ENCODE measurements around the gene BAIAP3.
A peak's percentile ranks its signal among the peaks of the same experiment; 100 is the strongest.

Gene BAIAP3

GRCh38 chr16:1332618-1333148 is 762 bp upstream of the BAIAP3 start:
- no peak for DNase-seq (ENCODE audit: low read depth)

- no peak for DNase-seq (ENCODE audit: low read depth)
These were observed 632 bp downstream of the BAIAP3 start for GRCh38 chr16:1333854-1334700.

- DNase-seq (ENCODE audit: low read depth) = no peak
These were observed 1.3 kb downstream of the BAIAP3 start for GRCh38 chr16:1334739-1335138.

- DNase-seq (ENCODE audit: low read depth) = no peak
These were observed 1.9 kb downstream of the BAIAP3 start for GRCh38 chr16:1335211-1335971.

DNA sequence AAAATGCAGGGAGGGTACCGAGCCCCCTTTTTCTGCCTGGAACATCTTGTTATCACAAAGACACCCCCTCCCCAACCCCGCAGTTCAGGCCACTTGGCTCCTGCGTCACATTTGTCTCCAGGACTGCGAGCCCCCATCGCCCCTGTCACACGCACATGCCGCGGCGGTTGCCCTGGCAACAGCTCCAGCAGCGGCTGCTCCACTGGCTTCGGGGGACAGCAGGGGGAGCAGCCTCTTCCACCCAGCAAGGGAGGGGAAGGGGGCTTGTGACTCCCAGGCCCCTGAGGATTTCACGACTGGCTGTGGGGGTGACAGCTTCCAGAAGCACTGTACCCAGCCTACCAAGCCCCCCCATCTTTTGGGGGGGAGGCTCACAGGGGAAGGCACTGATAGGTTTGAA is 2.6 kb downstream of the BAIAP3 start:
- DNase-seq (ENCODE audit: low read depth) = no peak

- no peak for DNase-seq (ENCODE audit: low read depth)
These were observed 3.2 kb downstream of the BAIAP3 start for GRCh38 chr16:1336619-1337018.

- DNase-seq (ENCODE audit: low read depth) = no peak
These were observed 4.0 kb downstream of the BAIAP3 start for GRCh38 chr16:1337486-1337885.

GRCh38 chr16:1338119-1338730 is 4.8 kb downstream of the BAIAP3 start:
- DNase-seq (ENCODE audit: low read depth) = no peak

- no peak for DNase-seq (ENCODE audit: low read depth)
These were observed 5.6 kb downstream of the BAIAP3 start for GRCh38 chr16:1338855-1339675.

DNA sequence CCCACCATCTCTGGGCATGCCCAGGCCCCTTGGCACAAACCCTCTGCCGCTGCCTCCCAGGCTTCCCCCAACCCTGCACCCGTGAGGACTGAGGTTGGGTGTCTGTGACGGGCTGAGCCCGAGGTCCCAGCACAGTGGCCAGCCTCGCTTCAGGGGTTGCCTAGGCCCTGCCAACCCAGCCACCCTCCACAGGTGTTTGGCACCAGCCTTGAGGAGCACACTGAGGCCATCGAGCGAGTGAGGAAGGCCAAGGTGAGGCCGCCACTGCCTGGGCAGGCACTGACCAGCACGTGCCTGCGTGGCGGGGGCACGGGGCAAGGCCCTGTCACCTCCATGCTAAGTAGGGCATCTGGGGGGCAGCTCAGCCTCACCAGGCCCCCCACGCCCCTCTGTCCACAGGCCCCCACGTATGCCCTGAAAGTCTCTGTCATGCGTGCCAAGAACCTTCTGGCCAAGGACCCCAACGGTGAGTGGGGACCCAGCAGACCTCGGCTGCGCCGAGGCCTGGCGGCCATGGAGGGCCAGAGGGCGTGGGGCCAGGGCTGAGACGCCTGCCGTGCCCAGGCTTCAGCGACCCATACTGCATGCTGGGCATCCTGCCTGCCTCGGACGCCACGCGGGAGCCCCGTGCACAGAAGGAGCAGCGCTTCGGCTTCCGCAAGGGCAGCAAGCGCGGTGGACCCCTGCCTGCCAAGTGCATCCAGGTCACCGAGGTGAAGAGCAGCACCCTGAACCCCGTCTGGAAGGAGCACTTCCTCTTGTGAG is 7.5 kb downstream of the BAIAP3 start:
- no peak for DNase-seq (ENCODE audit: low read depth)

GRCh38 chr16:1341495-1342420 is 8.3 kb downstream of the BAIAP3 start:
- no peak for DNase-seq (ENCODE audit: low read depth)

DNA sequence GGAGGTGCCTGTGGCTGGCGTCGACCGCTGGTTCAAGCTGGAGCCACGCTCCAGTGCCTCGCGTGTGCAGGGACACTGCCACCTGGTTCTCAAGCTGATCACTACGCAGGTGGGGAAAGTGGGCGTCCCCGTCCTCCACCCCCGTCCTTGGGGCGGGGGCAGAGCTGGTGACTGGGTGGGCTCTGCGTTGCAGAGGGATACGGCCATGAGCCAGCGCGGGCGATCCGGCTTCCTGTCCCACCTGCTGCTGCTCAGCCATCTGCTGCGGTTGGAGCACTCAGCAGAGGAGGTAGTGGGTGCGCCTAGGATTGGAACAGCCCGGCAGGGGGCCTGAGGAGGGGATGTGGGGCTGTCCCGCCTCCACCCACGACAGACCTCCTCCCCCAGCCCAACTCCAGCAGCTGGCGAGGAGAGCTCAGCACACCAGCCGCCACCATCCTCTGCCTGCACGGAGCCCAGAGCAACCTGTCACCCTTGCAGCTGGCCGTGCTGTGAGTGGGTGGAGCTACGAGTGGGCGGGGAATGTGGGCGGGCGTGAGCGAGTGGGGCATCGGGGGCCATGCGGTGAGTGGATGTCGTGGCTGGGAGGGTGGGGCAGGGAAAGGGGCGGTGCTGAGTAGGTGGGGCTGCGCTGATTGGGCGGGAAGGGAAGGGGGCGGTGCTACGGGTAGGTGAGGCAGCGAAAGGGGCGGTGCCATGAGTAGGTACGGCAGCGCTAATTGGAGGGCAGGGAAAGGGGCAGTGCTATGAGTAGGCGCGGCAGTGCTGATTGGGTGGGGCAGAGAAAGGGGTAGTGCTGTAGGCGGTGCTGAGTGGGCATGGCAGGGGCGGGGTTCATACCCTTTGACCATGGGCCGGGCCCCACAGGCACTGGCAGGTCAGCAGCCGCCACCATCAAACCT is 9.3 kb downstream of the BAIAP3 start:
- peak; percentile 89 for DNase-seq (ENCODE audit: low read depth)

GRCh38 chr16:1343428-1344242 is 10.2 kb downstream of the BAIAP3 start:
- DNase-seq (ENCODE audit: low read depth) = no peak

- no peak for DNase-seq (ENCODE audit: low read depth)
These were observed 11.1 kb downstream of the BAIAP3 start for GRCh38 chr16:1344499-1344898.

GRCh38 chr16:1345087-1345486 is 11.6 kb downstream of the BAIAP3 start:
- DNase-seq (ENCODE audit: low read depth) = no peak

DNA sequence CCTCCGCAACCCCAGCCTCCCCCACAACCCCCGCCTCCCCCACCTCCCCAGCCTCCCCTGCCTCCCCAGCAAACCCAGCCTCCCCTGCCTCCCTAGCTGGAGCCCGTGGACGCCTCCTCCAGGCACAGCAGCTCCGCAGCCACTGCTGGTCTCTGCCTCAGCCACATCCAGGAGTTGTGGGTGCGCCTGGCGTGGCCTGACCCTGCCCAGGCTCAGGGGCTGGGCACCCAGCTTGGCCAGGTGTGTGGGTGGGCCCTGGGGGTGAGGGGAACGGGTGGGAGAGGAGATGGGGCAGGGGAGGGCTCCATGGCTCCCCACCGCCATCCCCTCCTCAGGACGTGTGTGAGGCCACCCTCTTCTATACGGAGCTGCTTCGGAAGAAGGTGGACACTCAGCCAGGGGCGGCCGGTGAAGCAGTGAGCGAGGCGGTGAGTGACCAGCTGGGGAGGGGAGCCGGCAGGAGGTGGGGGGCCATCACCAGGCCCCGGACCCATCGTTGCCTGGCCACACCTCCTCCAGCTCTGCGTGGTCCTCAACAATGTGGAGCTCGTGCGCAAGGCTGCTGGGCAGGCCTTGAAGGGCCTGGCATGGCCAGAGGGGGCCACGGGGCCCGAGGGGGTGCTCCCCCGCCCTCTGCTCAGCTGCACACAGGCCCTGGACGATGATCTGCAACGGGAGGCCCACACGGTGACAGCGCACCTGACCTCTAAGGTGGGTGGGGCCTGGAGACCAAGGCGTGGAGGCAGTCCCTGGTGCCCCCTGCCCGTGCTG is 12.4 kb downstream of the BAIAP3 start:
- no peak for DNase-seq (ENCODE audit: low read depth)
